Activated T-cell treated with anti-CD3 and anti-CD28 coated beads for 24 hours (primary cell): ENCODE data around the gene HMGCLL1.

Experiments used
- DNase-seq: peaks from one replicate; pipeline ENCODE4 v3.0.0-alpha.2; 2020; ENCODE audit warnings: low read depth

The HMGCLL1 gene

DNA sequence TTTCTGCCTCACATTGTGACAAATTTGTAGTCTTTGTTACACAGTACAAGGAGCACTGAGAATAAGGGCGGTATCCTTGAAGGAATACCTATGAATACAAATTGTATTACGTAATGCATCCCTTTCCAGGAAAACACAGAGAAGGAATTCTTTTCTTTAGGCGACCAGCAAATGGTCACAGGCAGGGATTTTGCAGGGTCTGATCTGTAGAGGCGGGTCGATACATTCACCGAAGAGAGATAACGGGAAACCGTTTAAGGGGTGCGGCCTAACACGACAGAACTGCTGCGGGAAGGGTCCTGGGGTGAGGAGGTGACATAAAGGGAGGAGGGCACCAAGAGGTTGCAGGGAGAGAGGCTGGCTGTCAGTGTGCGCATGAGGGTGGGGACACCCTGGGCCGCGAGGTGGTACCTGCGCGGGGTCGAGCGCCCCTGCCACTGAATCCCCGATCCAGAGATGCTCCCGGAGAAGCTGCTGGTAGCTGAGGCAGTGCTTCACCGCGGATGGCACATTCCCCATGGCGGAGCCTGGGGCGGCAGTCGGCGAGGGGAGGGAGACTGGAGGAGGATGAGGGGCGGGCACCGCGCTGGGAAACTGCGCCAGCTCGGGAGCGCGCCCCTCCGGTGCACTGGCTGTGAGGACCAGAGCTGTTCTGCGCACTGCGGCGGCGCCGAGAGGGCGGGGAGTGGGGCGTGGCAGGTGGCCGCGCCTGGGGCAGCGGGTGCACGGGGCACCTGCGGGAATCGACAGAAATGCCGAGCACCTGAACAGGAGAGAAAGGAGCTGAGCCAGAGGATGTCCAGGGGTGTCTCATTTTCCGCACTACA is at the start of gene HMGCLL1:
TSS of gene HMGCLL1 (minus strand) at position 656 of the 827 bp plus-strand sequence. CDS start at position 519, 137 bp downstream.
- no peak for DNase-seq

- no peak for DNase-seq
Observed at GRCh38 chr6:55621993-55622392, 43.0 kb upstream of the HMGCLL1 start.

DNA sequence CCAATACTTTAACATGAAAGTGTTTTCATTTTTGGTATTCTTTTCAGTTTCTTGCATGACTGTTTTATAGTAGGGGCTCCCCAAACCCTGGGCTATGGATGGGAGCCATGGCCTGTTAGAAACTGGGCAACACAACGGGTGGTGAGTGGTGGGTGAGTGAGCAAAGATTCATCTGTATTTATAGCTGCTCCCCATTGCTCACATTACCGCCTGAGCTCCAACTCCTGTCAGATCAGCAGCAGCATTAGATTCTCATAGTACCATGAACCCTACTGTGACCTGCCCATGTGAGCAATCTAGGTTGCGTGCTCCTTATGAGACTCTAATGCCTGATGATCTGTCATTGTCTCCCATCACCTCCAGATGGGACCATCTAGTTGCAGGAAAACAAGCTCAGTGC is 42.3 kb upstream of the HMGCLL1 start:
- no peak for DNase-seq

- DNase-seq: no peak
Observed at GRCh38 chr6:55617272-55617671, 38.3 kb upstream of the HMGCLL1 start.

- DNase-seq: no peak
Observed at GRCh38 chr6:55604021-55604420, 25.0 kb upstream of the HMGCLL1 start.

- no peak for DNase-seq
Observed at GRCh38 chr6:55601120-55601519, 22.1 kb upstream of the HMGCLL1 start.

DNA sequence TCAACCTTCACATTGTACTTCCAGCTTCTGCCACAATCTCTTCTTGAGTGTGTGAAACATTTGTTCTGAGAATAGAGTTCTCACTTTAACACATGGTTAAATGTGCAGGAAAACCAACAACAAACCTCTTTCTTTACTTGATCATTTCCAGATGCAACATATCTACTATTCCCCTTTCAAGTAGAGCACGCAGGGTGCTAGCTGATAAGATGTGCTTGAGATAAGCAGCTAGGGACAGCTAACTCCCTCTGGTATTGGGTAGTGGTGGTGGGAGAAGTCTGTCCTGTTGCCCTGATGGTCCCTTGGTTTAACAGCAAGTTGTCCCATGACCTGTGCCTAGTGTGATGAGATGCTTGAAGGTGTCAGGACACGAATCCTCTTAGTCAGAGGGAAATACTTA is 15.4 kb upstream of the HMGCLL1 start:
- no peak for DNase-seq

GRCh38 chr6:55584654-55585354 is 5.8 kb upstream of the HMGCLL1 start:
- no peak for DNase-seq

DNA sequence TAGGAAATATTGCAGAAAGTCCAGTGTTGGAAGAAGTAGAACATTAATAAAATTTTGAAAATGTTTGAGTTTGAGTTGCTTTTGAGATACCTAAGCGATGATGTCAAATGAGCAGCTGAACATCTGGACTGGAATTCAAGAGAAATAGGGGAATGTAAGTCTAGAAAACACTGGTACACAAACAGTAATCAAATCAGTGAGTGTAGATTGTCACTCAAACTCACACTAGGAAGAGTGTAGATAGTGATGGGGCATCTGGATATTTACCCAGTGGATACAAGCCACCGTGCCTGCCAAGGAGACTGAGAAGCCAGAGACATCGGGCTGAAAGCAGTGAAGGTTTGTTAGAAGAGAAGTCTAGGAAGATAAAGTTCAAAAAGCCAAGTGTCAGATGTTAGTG is 2.2 kb downstream of the HMGCLL1 start:
- no peak for DNase-seq

DNA sequence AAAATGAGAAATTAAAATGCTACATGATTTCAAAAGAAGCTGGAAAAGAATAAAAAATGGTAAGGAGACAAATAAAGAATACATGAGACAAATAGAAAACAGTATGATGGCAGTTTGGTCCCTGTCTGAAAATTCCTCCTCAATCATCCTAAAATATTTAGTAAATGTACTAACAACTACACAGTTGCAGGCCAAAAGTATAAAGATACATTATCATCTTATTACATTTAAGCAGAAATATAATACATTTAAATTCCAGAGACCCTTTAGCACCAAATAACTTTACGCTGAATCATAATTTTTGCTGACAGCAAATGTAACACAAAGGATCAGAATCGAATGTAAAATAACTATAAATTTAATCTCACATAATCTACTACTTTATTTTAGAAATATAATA is 4.4 kb downstream of the HMGCLL1 start:
- DNase-seq: no peak

GRCh38 chr6:55569638-55570037 is 9.4 kb downstream of the HMGCLL1 start:
- no peak for DNase-seq

- DNase-seq: no peak
Observed at GRCh38 chr6:55568808-55569439, 10.1 kb downstream of the HMGCLL1 start.

- DNase-seq: no peak
Observed at GRCh38 chr6:55567558-55567957, 11.4 kb downstream of the HMGCLL1 start.

DNA sequence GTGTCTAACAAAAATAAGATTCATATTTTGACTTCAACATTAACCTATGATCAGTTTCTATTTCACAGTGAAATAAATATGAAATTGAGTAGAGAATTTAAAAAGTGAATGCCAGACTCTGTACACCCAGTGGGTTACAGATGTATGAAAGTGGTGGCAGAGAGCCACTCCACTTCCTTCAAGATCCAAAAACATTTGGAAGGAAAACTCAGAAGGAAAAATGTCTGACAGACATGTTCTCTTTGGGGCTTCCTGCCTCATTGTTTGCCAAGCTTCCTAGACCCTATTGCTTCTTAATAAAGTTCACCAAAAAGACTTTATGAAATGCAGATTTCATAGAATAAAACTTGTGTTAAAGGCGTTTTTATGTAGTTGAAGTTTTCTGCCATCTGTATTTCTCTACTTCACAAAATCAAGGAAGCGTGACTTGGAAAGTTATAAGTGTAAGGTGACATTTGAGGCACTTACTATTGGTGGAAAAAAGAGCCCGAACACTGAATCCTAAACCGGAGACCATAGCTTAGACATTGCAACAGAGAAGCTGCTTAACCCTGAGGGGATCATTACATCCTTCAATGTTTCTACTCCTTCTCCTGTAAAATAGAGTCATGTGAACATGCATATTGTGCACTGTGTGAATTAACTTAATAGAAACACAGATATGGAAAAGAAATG is 12.8 kb downstream of the HMGCLL1 start:
- no peak for DNase-seq

- DNase-seq: no peak
Observed at GRCh38 chr6:55562318-55562717, 16.7 kb downstream of the HMGCLL1 start.

DNA sequence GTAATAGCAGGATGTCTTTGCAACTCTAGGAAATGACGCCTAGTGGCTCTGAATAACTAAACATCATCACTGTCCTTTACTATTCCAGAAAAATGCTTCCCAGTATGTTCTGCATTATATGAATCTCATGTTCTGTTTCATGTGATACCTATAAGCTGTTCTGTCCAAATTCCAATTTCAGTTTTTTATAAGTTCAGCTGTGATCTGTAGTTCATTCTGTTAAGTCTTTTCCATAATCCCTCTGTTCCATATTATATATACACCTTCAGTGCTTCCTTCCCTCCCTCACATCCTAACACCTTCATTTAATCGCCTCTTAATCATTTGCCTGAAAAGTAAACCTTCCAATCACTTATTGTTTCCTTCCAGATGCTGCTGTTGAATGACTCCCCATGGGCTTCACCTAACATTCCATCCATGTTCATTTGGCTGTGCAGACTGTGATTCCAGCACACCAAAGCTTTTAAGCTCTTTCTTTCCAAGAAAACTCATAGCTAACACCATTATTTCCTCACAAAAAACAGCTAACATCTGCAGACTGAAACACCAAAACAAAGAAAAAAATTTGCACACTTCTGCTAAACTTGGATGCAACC is 18.6 kb downstream of the HMGCLL1 start:
- DNase-seq: no peak

- no peak for DNase-seq
Observed at GRCh38 chr6:55557146-55557545, 21.8 kb downstream of the HMGCLL1 start.

DNA sequence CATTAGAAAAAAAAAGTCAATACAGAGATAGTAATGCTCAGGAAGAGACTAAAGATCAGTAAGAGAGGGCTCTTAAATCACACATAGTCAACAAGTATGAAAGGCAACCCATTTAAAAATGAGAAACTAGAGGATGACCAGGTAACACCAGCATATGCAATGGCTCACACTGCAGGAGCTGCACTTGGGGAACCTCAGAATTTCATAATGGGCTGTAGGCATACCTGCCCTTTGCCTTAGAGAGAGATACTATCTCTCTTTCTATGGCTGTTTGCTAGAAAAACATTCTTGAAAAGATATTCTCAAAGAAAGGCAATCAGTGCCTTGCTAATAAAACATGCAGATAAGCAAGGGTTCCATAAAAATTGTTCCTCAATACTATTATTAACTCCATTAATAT is 33.2 kb downstream of the HMGCLL1 start:
- DNase-seq: no peak

GRCh38 chr6:55543633-55544309 is 35.2 kb downstream of the HMGCLL1 start:
- DNase-seq: no peak

- no peak for DNase-seq
Observed at GRCh38 chr6:55541024-55541423, 38.0 kb downstream of the HMGCLL1 start.

DNA sequence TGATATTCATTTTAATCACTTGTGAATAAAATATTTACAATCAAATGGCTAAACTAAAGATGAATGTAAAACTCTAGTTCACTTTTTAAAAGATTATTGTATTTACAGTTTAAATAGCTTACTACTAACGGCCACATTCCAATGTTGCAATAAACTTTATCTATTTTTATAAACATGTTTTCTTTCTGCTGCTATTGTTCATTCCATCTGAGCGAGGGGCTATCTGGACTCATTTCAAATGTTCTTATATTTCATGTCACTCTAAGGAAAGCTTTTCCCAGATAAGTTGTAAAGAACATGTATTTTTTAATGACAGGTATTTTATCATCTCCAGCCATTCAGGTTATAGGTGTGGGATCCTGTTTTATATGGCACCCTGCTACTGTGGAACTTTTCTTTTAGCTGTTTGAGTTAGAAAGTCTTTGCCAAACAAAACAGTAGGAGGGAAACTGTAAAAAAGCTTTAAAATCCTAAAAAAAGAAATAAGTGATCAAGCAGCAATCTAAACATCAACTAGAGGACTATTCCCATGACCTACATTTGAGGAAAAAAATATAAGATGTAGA is 42.5 kb downstream of the HMGCLL1 start:
- DNase-seq: no peak
